K562 (cell line): Measurements from ENCODE around the gene PADI1. TPM values are rescaled to one million over a fixed set of nuclear protein-coding genes. Genes with fewer than 3 reads are reported as not detected.

ENCODE experiments used
- ATAC-seq: fragments of 200-7000 bp; cut with Tn5 transposase; 3 replicates; pipeline ENCODE4 v1.9.1; 2020; ENCODE audit warnings: moderate library complexity
- BruUV-seq: library from RNA; stranded (reverse); fragments of 400-500 nt; replicated peaks from 2 replicates; lab custom pipeline; 2021; lab: Mats Ljungman, UMichigan
- CTCF ChIA-PET: fragments of 300-600 bp; formaldehyde crosslinking; extraction: SDS; loops from one replicate; lab custom pipeline; 2021; ENCODE audit warnings: low intra/inter-chr PET ratio; lab: Yijun Ruan, JAX
- POLR2A ChIA-PET: fragments of 300-600, 350-650 bp; sonication (Branson Sonifier 250); formaldehyde crosslinking; extraction: SDS; loops from one replicate; lab custom pipeline; 2021; ENCODE audit warnings: antibody characterized with exemption, inconsistent platforms; lab: Yijun Ruan, JAX
- DNase-seq, 4 experiments: peaks; one replicate each; pipeline versions ENCODE4 v3.0.0 to v3.0.0-alpha.2; 2011 to 2018; ENCODE audit warnings: low spot score in 3 of 4, mixed read lengths in 3 of 4; ENCODE audit errors: extremely low read depth in 1 of 4
- FAIRE-seq: peaks from 2 replicates; lab custom pipeline; 2011; peaks lifted over from hg19 to GRCh38; lab: Jason Lieb, UNC
- H2AFZ ChIP-seq: 2 replicates; pipeline ENCODE4 v1.6.0; 2011; ENCODE audit warnings: low read depth, low read length, control low read depth, inconsistent platforms
- H3K27ac ChIP-seq: fragments of 200-600 bp; 3 replicates; pipeline ENCODE4 v1.8.0; 2011; ENCODE audit warnings: low read depth, mild to moderate bottlenecking, control low read depth, inconsistent platforms, low read length, moderate library complexity, mixed read lengths; ENCODE audit errors: extremely low read depth
- H3K27me3 ChIP-seq, 2 experiments: fragments of 300-600 bp in 1 of 2; 2 replicates in 1 of 2; 3 replicates in 1 of 2; pipeline versions ENCODE4 v1.6.0 to v1.8.0; 2011; ENCODE audit warnings: inconsistent platforms in 2 of 2, low read length in 2 of 2, mild to moderate bottlenecking in 1 of 2, mixed read lengths in 1 of 2, moderate library complexity in 1 of 2; ENCODE audit not compliant: control insufficient read depth in 2 of 2, insufficient read depth in 2 of 2
- H3K36me3 ChIP-seq: fragments of 300-600 bp; 3 replicates; pipeline ENCODE4 v1.8.0; 2011; ENCODE audit warnings: mild to moderate bottlenecking, low read length, inconsistent platforms; ENCODE audit not compliant: control insufficient read depth, insufficient read depth
- H3K4me1 ChIP-seq, 2 experiments: fragments of 200-600 bp in 1 of 2; replicated peaks in 1 of 2; 2 replicates in 1 of 2; 3 replicates in 1 of 2; pipeline versions ENCODE4 v1.5.1 to v1.8.0; 2011; ENCODE audit warnings: inconsistent platforms in 2 of 2, low read length in 2 of 2, mild to moderate bottlenecking in 1 of 2, mixed read lengths in 1 of 2, moderate library complexity in 1 of 2; ENCODE audit not compliant: control insufficient read depth in 2 of 2, insufficient read depth in 2 of 2
- H3K4me2 ChIP-seq: 2 replicates; pipeline ENCODE4 v1.6.1; 2011; ENCODE audit warnings: low read length, control low read depth, inconsistent platforms, mixed read lengths; ENCODE audit not compliant: insufficient read depth
- H3K4me3 ChIP-seq: fragments of 200-600 bp; sonication (generic), shearing (Covaris generic); 2 replicates; pipeline ENCODE4 v1.5.1; 2016; ENCODE audit warnings: control low read depth, inconsistent platforms
- H3K79me2 ChIP-seq: fragments of 200-600 bp; 3 replicates; pipeline ENCODE4 v1.8.0; 2011; ENCODE audit warnings: low read length, inconsistent platforms; ENCODE audit not compliant: control insufficient read depth, insufficient read depth
- H3K9ac ChIP-seq, 2 experiments: 2 replicates each; pipeline versions ENCODE4 v1.6.0 to v1.6.1; 2011; ENCODE audit warnings: low read depth in 2 of 2, low read length in 2 of 2, control low read depth in 1 of 2, inconsistent platforms in 1 of 2, mild to moderate bottlenecking in 1 of 2, mixed read lengths in 1 of 2; ENCODE audit not compliant: insufficient read depth in 1 of 2
- H3K9me1 ChIP-seq: one replicate; pipeline ENCODE4 v1.6.0; 2011; ENCODE audit warnings: inconsistent platforms, mild to moderate bottlenecking, low read length, moderate library complexity; ENCODE audit not compliant: control insufficient read depth, insufficient read depth
- H3K9me3 ChIP-seq: replicated peaks from 2 replicates; pipeline ENCODE4 v1.5.1; 2011; ENCODE audit warnings: low read depth, low read length, inconsistent platforms; ENCODE audit not compliant: control insufficient read depth, insufficient read depth
- H4K20me1 ChIP-seq: replicated peaks from 2 replicates; pipeline ENCODE4 v1.6.1; 2011; ENCODE audit warnings: low read length, inconsistent platforms, mixed read lengths; ENCODE audit not compliant: control insufficient read depth, insufficient read depth
- KDM2B ChIP-seq: fragments of 250-450 bp; sonication (Bioruptor Pico); IDR thresholded peaks from 2 replicates; pipeline ENCODE4 v1.8.0; 2021; ENCODE audit warnings: mild to moderate bottlenecking, moderate library complexity
- NCOA4 ChIP-seq: fragments of 450-650 bp; IDR thresholded peaks from 2 replicates; pipeline ENCODE4 v1.6.1; 2018; ENCODE audit warnings: mild to moderate bottlenecking; ENCODE audit not compliant: partially characterized antibody
- NFIC ChIP-seq: fragments of 450-650 bp; IDR thresholded peaks from 2 replicates; pipeline ENCODE4 v1.6.1; 2017; ENCODE audit warnings: mild to moderate bottlenecking, inconsistent platforms
- NR2C1 ChIP-seq, 2 experiments: fragments of 450-650 bp; IDR thresholded peaks; 2 replicates each; pipeline ENCODE4 v1.6.1; 2017; ENCODE audit warnings: mild to moderate bottlenecking in 2 of 2, antibody characterized with exemption in 1 of 2, inconsistent platforms in 1 of 2, missing compliant biosample characterization in 1 of 2, missing genetic modification characterization in 1 of 2
- NR2C2 ChIP-seq, 2 experiments: fragments of 200-800 bp in 1 of 2; sonication (Bioruptor generic) in 1 of 2; sonication (generic) in 1 of 2; formaldehyde crosslinking in 1 of 2; IDR thresholded peaks; 2 replicates each; pipeline versions ENCODE4 v1.6.1 to v1.8.0; 2016 to 2022; ENCODE audit warnings: mild to moderate bottlenecking in 1 of 2, missing compliant biosample characterization in 1 of 2, missing genetic modification characterization in 1 of 2, missing genetic modification reagents in 1 of 2
- TGIF2 ChIP-seq: sonication (generic); formaldehyde crosslinking; IDR thresholded peaks from 2 replicates; pipeline ENCODE4 v1.8.1; 2022; ENCODE audit warnings: mild to moderate bottlenecking, missing genetic modification reagents, moderate library complexity
- ZNF354B ChIP-seq: fragments of 250-450 bp; sonication (Bioruptor Pico); IDR thresholded peaks from 2 replicates; pipeline ENCODE4 v1.4.0; 2020
- WGBS: fragments of 100-300 bp; shearing (Covaris generic); methylation state at CpG from one replicate; pipeline ENCODE4 v1.1.6; 2016; ENCODE audit warnings: low coverage, mixed read lengths; ENCODE audit not compliant: insufficient coverage; ENCODE audit errors: missing lambda C conversion rate; 5-methylcytosine and 5-hydroxymethylcytosine counted together
- in situ Hi-C: fragments of 300-500 bp; cut with MboI; formaldehyde crosslinking; loops from 4 replicates; pipeline ENCODE4 v1.15.0; 2018; ENCODE audit warnings: inconsistent platforms, mixed read lengths
- intact Hi-C: fragments of 100-400 bp; cut with micrococcal nuclease; formaldehyde crosslinking; loops from 2 replicates; pipeline ENCODE4 v1.14.2; 2022
- polyA plus RNA-seq, 8 experiments: library from polyadenylated mRNA; depleted of rRNA in 4 of 8; stranded (reverse) in 5 of 8; unstranded in 3 of 8; fragments of >200 nt; fragmentation: Nextera tagmentation in 2 of 8; fragmentation: Illumina TruSeq in 1 of 8; extraction: Ambion mirVana in 2 of 8; extraction: Trizol in 1 of 8; gene quantifications; 2 replicates each; pipeline versions ENCODE4 v1.2.1 to v1.2.3, GENCODE V29; 2011 to 2014; ENCODE audit warnings: inconsistent platforms in 1 of 8, missing spikeins in 1 of 8
- total RNA-seq, 7 experiments: library from RNA; depleted of rRNA in 6 of 7; stranded (reverse); fragments of >200 nt in 6 of 7; fragmentation: Illumina TruSeq in 2 of 7; extraction: Trizol in 2 of 7; gene quantifications; 2 replicates each; pipeline versions ENCODE4 v1.2.1 to v1.2.3, GENCODE V29; 2011 to 2021; ENCODE audit warnings: low replicate concordance in 1 of 7

PADI1 gene
- total and polyA plus RNA-seq, 9 of the 15 experiments (the other 6 are each of a cell fraction or from before 2014, with no cell fraction given) = not detected

- no TSS peak for BruUV-seq
- no peak overlapping the region for H3K9ac ChIP-seq
- H4K20me1 ChIP-seq = peaks cover 13% of the 10 kb centered on the region
- H3K27me3 ChIP-seq = peaks cover 28 to 69% of the 10 kb centered on the region in 2 experiments
- DNase-seq = no peak
- H3K9me1 ChIP-seq = no peaks in the 10 kb centered on the region
- intact Hi-C loops = no loop called here
- H3K79me2 ChIP-seq = no peaks in the 10 kb centered on the region
- no peaks in the 10 kb centered on the region for H3K36me3 ChIP-seq
- H3K4me1 ChIP-seq = peaks cover 0 to 7% of the 10 kb centered on the region in 2 experiments; a peak in 2 of 5 replicates
- FAIRE-seq = no peak
- no peak overlapping the region for H3K4me2 ChIP-seq
- in situ Hi-C loops = no loop called here
- H3K4me3 ChIP-seq = no peak overlapping the region
- H2AFZ ChIP-seq = no peak overlapping the region
- CTCF ChIA-PET = no interaction called here
- WGBS = 5% methylated on average over 13 of the region's 13 CpGs
- H3K27ac ChIP-seq = no peak overlapping the region
- TF ChIP-seq ZNF354B = no peak
- TF ChIP-seq KDM2B = no peak
- peak; percentile 35; the same call in 1 of the 2 replicates for TF ChIP-seq NR2C1 (IDR thresholded peaks at IDR 0.05)
- peak; percentile 52 for TF ChIP-seq NR2C1 (tag; IDR thresholded peaks at IDR 0.05)
- peak; percentile 84 for TF ChIP-seq NFIC
- no peak for TF ChIP-seq NR2C2 (CRISPR knock-in tag; IDR thresholded peaks at IDR 0.05)
- TF ChIP-seq NR2C2 (tag; IDR thresholded peaks at IDR 0.05) = peak; percentile 52; the same call in 1 of the 2 replicates
- no peak for TF ChIP-seq TGIF2
- TF ChIP-seq NCOA4 = no peak
- no peak for ATAC-seq
- H3K9me3 ChIP-seq = no peaks in the 10 kb centered on the region
- POLR2A ChIA-PET = interaction anchor here (0.6 kb wide), 1 partner anchor 92 kb away, joined by 3 read pairs; no protein-coding TSS in a partner anchor
These were observed 7.7 kb downstream of the PADI1 start for GRCh38 chr1:17212487-17213121.
